Measurements from ENCODE around the gene GLS.

The GLS gene

DNA sequence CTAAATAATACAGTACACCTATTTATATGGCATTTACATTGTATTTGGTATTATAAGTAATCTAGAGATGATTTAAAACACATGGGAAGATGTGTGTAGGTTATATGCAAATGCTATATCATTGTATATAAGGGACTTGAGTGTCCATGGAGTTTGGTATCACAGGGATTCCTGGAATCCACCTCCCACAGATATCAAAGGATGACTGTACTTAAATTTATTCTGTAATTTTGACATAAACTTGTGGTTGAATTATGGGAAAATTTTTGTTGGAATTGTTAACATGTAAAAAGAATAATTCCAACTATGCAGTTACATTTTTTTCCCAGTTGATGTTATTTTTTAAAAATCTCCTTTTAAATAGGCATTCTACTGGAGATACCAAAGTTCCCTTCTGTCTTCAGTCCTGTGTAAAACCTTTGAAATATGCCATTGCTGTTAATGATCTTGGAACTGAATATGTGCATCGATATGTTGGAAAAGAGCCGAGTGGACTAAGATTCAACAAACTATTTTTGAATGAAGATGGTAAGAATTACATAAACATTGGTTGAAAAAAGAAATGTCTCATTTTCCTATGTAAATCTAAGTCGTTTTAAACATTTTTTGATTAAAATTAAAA lies 24.1 kb downstream of the GLS start:
- TF ChIP-seq, protein P1, sequence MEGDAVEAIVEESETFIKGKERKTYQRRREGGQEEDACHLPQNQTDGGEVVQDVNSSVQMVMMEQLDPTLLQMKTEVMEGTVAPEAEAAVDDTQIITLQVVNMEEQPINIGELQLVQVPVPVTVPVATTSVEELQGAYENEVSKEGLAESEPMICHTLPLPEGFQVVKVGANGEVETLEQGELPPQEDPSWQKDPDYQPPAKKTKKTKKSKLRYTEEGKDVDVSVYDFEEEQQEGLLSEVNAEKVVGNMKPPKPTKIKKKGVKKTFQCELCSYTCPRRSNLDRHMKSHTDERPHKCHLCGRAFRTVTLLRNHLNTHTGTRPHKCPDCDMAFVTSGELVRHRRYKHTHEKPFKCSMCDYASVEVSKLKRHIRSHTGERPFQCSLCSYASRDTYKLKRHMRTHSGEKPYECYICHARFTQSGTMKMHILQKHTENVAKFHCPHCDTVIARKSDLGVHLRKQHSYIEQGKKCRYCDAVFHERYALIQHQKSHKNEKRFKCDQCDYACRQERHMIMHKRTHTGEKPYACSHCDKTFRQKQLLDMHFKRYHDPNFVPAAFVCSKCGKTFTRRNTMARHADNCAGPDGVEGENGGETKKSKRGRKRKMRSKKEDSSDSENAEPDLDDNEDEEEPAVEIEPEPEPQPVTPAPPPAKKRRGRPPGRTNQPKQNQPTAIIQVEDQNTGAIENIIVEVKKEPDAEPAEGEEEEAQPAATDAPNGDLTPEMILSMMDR (IDR thresholded peaks at IDR 0.05; ENCODE audit: unreplicated experiment in 3 of 3): no peak
- Mint-ChIP-seq H3K4me1 (peaks cover 9% of the 10 kb centered on the region), H3K36me3 (ENCODE audit: low read depth) (peaks cover 50% of the 10 kb centered on the region), H3K4me3 (no peak overlapping the region), H3K27me3 (ENCODE audit: low read depth) (no peaks in the 10 kb centered on the region), H3K9me3 (no peaks in the 10 kb centered on the region), H3K27ac (peak overlapping the region in 1 of 3 experiments; percentile 53)

DNA sequence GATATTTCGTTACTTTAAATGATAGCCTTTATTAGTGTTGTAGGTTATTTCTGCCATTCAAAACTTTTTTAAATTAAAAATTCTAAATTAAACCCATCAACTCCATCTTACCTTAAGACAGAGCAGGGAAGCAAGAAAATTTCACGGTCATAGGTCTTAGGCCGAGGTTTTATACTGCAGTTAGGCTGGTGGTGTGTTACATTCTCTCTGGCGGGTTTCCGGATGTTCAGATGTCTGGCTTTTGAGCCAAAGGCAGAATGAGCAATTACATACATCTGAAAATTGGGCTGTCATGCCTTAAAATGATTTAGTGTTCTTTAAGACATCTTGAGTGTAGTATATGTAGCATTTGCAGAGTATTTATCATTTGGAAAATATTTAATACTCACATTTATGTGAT lies 27.9 kb downstream of the GLS start:
- H3K27ac Mint-ChIP-seq: no peak overlapping the region
- TF ChIP-seq, protein P1 (IDR thresholded peaks at IDR 0.05; ENCODE audit: unreplicated experiment in 3 of 3): no peak
- H3K4me3 Mint-ChIP-seq: no peak overlapping the region
- H3K4me1 Mint-ChIP-seq: peaks cover 9% of the 10 kb centered on the region
- no peaks in the 10 kb centered on the region for H3K27me3 Mint-ChIP-seq (ENCODE audit: low read depth)
- H3K36me3 Mint-ChIP-seq (ENCODE audit: low read depth): peaks cover 36% of the 10 kb centered on the region
- no peaks in the 10 kb centered on the region for H3K9me3 Mint-ChIP-seq

DNA sequence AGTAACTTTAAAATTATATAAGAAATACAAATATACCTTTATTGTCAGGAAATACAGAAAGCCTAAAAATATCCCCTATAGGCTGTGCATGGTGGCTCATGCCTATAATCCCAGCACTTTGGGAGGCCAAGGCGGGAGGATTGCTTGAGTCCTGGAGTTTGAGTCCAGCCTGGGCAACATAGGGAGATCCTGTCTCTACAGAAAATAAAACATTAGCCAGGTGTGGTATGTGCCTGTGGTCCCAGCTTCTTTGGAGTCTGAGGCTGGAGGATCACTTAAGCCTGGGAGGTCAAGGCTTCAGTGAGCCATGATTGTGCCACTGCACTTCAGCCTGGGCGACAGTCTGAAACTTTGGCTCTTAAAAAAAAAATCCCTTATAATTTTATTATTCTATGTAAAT lies 29.1 kb downstream of the GLS start:
- Mint-ChIP-seq H3K9me3 (no peaks in the 10 kb centered on the region), H3K27ac (no peak overlapping the region), H3K36me3 (ENCODE audit: low read depth) (peaks cover 30% of the 10 kb centered on the region), H3K4me3 (no peak overlapping the region), H3K27me3 (ENCODE audit: low read depth) (no peaks in the 10 kb centered on the region), H3K4me1 (no peaks in the 10 kb centered on the region)
- TF ChIP-seq, protein P1 (IDR thresholded peaks at IDR 0.05; ENCODE audit: unreplicated experiment in 3 of 3): no peak

DNA sequence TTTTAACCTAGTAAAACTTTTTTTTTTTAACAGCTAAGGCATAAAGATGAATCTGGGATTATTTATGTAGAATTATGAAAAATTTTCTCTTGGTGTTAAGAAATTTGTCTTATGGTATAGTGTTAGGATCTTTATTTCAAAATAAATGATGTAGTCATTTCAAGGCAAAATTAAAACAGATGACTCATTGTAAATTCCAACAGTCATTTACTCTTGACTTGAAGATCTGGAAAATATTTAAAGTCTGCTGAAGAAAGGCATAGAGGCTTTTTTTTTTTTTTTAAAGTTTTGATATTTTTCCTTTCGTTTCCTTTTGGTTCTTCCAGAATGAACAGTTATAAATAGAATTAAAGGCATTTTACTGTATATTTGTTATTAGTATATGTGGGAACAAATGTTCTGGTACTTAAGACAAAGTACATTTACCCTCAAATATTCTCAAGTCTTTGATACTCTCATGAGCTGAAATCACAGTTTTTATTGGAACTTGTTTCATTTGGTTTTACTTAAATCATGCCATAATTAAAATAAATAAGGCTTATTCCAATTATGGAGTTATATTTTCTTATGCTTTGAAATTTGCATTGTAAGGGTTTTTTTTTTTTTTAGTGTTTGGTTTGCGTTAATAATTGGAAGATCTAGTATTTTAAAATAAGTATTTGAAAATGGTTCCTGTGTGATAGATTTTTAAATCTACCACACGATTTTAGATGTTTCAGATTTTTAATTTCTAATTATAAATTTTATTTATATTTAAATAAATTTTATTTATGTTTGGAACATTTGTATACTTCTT lies 29.9 kb downstream of the GLS start:
- peak overlapping the region; percentile 34 to 67 (median 52) for H3K27ac Mint-ChIP-seq
- no peak overlapping the region for H3K4me3 Mint-ChIP-seq
- TF ChIP-seq, protein P1 (IDR thresholded peaks at IDR 0.05; ENCODE audit: unreplicated experiment in 3 of 3): no peak
- H3K27me3 Mint-ChIP-seq (ENCODE audit: low read depth): no peaks in the 10 kb centered on the region
- no peaks in the 10 kb centered on the region for H3K4me1 Mint-ChIP-seq
- peaks cover 27% of the 10 kb centered on the region for H3K36me3 Mint-ChIP-seq (ENCODE audit: low read depth)
- H3K9me3 Mint-ChIP-seq: no peaks in the 10 kb centered on the region

DNA sequence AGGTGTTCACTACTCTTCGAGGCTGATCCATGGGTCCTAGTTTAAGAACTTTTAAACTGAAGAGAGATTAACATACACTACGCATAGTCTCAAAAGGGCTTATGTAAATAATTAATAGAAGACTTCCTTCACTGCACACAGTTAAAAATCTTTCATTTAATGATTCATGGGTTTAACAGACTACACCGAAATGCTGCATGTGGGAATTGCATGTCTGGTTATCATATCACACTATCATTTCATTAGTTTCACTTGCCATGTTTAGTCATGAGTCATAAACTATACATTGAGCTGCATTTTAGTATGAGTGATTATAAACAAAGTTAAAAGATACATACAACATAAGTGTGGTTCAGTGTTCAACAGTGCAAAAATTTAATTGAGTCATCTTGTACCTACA lies 31.2 kb downstream of the GLS start:
- H3K9me3 Mint-ChIP-seq: no peaks in the 10 kb centered on the region
- H3K4me1 Mint-ChIP-seq: no peaks in the 10 kb centered on the region
- peak overlapping the region; percentile 34 to 67 (median 52) for H3K27ac Mint-ChIP-seq
- peaks cover 31% of the 10 kb centered on the region for H3K36me3 Mint-ChIP-seq (ENCODE audit: low read depth)
- H3K4me3 Mint-ChIP-seq: no peak overlapping the region
- TF ChIP-seq, protein P1 (IDR thresholded peaks at IDR 0.05; ENCODE audit: unreplicated experiment in 3 of 3): no peak
- H3K27me3 Mint-ChIP-seq (ENCODE audit: low read depth): no peaks in the 10 kb centered on the region
